Choroid plexus epithelial cell (primary cell): ENCODE results near the gene CTNNA3.
A peak's percentile ranks its signal among the peaks of the same experiment; 100 is the strongest.

ENCODE experiments used
- DNase-seq: peaks from one replicate; pipeline ENCODE4 v3.0.0-alpha.2; 2010; ENCODE audit warnings: low read depth
- H3K4me3 ChIP-seq: 2 replicates; pipeline ENCODE4 v1.5.1; 2011; ENCODE audit warnings: low read depth, mild to moderate bottlenecking, control low read depth, low read length, moderate library complexity
- CTCF ChIP-seq: conservative IDR thresholded peaks from 2 replicates; pipeline ENCODE4 v1.5.1; 2011; ENCODE audit warnings: low read depth, mild to moderate bottlenecking, control low read depth, inconsistent platforms, low read length, moderate library complexity

Gene CTNNA3

DNA sequence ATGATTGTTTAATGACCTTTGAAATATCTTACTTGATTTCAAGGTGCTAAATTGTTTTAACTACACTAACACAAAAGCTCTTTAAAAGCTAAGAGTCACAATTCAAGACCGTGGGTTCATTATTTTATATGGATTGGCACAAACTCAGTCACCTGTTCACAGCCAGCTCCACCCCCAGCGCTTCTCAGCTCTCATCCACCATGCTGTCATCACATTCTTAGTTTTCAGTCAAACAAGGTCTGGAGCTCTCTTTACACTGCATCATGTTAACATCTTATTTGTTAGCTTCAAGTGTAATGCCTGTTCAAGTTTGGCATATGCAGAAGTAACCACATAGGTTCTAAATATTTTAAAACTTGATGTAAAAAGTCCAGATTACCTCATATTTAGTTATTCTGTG is 951.1 kb downstream of the CTNNA3 start:
- H3K4me3 ChIP-seq = no peak overlapping the region
- no peak for DNase-seq
- TF ChIP-seq CTCF = no peak

DNA sequence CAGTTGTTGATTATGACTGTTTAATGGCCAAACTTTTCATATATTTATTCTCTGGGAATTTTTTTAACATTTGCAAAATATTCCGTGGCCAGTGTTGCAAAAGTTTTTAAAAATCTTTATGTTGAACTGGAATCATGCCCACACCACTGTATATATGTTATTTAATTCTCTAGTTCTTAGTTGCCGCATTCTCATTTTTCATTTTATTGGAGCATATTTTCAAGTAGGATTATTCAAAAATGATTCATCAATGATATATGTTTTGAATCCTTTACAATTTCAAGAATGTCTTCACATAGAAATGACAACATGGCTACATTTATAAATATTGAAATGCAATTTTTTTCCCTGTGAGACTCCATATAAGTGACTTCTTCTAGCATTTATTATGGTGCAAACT is 958.8 kb downstream of the CTNNA3 start:
- no peak for DNase-seq
- no peak overlapping the region for H3K4me3 ChIP-seq
- no peak for TF ChIP-seq CTCF

DNA sequence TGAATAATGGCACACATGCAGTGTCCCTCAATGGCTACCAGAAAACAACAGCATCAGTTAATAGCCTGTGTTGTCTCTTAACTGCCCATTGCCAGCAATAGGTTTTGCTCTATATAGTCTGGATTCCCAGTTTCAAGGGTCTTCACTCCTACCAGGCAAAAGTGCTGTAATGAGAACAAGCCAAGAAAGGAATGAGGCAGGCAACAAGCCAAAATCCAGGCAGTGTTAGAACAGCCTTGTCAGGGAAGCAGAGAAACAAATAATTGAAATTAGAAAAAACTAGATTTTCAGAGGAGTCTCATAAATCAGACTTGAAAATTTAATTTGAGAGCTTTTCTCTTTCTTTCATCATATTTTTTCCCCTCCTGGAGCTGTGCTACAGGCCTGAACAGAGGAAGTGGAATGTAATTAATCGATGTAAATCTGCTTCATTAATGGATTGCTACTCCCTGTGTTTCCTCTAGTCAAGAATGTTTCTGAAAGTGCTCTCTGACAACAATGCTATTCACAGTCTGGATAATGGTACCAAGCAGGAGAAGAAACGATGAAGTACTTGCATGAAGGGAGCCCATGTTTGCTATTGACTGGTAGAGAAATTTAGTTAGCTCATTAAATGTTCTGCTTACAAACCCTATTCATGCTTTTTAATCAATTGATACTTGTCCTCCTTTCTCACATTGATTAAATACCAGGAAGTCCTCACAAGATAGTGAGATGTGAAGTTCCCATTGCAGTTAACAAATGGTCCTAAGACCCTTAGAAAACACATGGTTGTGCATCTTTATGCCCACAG is 972.2 kb downstream of the CTNNA3 start:
- H3K4me3 ChIP-seq = no peak overlapping the region
- no peak for DNase-seq
- no peak for TF ChIP-seq CTCF

DNA sequence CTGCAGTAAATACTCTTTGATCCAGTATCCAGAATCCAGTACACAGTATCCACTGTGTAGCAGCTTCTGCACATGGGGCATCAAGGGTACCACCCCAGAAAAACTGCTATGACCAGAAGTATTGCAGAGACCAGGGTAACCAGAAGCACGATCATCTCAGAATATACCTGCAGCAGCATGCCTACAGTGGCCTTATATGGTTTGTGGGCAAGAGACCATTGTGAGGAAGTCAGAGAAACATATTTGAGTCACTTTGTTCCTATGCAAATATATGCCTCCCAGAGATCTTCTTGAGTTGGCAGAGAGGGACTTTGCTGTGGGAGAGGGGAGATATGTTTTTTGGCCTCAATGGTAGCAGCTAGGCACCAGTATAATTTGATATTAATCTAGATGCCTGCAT is 976.5 kb downstream of the CTNNA3 start:
- DNase-seq = no peak
- H3K4me3 ChIP-seq = no peak overlapping the region
- no peak for TF ChIP-seq CTCF

GRCh38 chr10:66717231-66717981 is 978.6 kb downstream of the CTNNA3 start:
- H3K4me3 ChIP-seq = no peak overlapping the region
- TF ChIP-seq CTCF = no peak
- DNase-seq = no peak

DNA sequence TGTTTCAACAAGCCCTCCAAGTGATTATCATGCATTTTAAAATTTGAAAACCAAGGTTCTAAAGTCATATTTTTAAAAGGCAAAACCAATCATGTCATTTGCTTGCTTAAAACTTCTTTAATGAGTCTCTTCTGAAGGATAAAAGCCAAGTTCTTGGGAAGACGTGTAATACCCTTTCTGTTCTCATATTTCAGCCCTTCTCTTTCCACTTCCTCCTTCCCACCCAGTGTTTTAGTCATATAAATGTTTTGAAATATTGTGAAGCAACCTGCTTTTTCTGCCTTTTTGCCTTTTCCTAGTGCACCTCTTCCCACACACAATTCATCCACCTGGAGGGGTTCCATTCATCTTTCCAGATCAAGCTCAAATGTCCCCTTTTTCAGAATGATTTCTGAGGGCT is 981.3 kb downstream of the CTNNA3 start:
- DNase-seq = peak; percentile 14
- TF ChIP-seq CTCF = no peak
- no peak overlapping the region for H3K4me3 ChIP-seq

DNA sequence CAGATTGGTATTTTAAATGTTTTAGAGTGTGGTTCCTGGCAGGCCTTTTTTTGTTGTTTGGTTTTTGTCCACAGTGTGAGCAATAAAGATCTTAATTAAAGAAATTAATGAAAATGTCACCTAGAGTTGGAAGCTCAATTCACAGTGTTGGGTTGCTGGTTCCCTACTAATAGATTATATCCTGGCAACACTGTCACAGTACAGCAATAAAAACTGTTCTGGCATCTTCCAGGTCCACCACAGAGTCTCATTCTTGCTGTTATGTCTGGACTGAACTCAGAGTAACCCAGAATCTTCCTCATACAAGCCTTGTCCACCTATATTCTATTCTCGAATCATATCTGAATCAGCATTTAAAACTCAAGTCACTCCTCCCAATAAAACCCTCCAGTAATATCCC is 982.6 kb downstream of the CTNNA3 start:
- no peak for TF ChIP-seq CTCF
- no peak overlapping the region for H3K4me3 ChIP-seq
- no peak for DNase-seq
